HFF-Myc (cell line): ENCODE results near the gene NUP205.
A peak's percentile ranks its signal among the peaks of the same experiment; 100 is the strongest.
"Not testable (repeated sequence)": the region's sequence is repeated elsewhere in the genome, so short reads cannot be mapped to it uniquely, and the experiment has no call there.

Experiments
- DNase-seq: peaks from one replicate; pipeline ENCODE4 v3.0.0-alpha.2; 2011; ENCODE audit warnings: low read depth; ENCODE audit errors: extremely low read depth
- H3K4me3 ChIP-seq: replicated peaks from 2 replicates; pipeline ENCODE4 v1.5.1; 2011; ENCODE audit warnings: low read depth, mild to moderate bottlenecking, control low read depth, low read length
- TF ChIP-seq, protein P1 (sequence below): IDR thresholded peaks from 2 replicates; pipeline ENCODE4 v1.5.1; 2012; ENCODE audit warnings: mild to moderate bottlenecking, low read depth, low read length, control low read depth; ENCODE audit errors: missing control alignments

NUP205 gene

DNA sequence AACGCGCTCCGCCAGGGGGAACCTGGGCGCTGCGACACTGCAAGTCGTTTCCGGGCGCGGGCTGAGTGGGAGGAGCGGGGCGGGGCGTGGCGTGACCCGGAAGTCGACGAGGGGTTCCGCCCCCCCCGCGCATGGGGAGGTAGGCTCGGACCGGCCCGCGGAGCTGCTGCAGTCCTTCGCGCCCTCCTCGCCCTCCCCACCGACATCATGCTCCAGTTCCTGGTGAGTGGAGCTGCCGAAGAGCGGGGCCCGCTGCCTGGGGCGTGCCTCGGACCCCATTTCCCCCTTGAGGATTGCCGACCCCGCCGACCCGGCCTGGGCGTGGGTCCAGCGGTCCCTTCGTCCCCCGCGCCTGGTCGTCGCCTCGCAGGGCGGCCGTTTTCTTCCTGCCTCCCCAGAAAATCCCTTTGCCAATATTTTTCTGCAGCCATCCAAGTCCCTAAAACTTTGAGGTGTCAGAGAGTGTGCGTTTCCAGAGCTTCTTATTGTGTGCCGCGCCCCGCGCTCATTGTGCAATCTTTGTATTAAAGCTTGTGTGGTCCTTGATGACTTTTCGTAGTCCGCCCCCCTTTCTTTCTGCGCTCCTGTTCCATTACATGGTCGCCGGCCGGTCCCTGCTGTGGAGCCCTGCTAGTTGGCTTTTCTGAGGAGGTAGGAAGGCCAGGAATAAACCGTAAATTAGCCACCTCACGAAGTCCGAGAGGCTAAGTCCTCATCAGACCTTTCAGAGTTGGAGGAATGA lies 104.8 kb downstream of the NUP205 start, which contains the start of gene STMP1:
Gene STMP1, plus strand, starts transcription at position 142 of the 742 bp plus-strand sequence.
- peak; percentile 69 for DNase-seq
- H3K4me3 ChIP-seq = peak within 1 kb of the TSS; percentile 69
- TF ChIP-seq, protein P1, sequence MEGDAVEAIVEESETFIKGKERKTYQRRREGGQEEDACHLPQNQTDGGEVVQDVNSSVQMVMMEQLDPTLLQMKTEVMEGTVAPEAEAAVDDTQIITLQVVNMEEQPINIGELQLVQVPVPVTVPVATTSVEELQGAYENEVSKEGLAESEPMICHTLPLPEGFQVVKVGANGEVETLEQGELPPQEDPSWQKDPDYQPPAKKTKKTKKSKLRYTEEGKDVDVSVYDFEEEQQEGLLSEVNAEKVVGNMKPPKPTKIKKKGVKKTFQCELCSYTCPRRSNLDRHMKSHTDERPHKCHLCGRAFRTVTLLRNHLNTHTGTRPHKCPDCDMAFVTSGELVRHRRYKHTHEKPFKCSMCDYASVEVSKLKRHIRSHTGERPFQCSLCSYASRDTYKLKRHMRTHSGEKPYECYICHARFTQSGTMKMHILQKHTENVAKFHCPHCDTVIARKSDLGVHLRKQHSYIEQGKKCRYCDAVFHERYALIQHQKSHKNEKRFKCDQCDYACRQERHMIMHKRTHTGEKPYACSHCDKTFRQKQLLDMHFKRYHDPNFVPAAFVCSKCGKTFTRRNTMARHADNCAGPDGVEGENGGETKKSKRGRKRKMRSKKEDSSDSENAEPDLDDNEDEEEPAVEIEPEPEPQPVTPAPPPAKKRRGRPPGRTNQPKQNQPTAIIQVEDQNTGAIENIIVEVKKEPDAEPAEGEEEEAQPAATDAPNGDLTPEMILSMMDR = peak; percentile 49

DNA sequence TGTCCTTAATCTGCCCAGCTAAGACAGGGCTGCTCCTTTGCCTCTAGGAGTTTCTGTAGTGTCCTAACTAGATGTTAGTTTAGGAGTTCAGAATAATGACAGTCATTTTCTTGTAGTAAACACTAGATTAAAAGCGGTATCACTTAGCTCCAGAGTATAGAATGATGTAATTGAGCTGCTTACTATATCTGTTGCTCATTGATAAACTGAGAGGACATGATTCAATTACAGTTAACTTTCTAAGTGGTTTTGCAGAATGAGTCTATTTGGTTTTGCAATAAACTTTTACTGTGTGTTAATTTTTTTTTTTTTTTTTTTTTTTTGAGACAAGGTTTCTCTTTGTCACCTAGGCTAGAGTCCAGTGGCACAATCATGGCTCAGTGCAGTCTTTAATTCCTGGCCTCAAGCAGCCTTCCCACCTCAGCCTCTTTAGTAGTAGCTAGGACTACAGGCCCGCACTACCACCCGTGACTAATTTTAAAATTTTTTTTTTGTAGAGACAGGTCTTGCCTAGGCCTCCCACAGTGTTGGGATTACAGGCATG lies 106.4 kb downstream of the NUP205 start:
- TF ChIP-seq, protein P1 = no peak
- peak overlapping the region; percentile 69 for H3K4me3 ChIP-seq

DNA sequence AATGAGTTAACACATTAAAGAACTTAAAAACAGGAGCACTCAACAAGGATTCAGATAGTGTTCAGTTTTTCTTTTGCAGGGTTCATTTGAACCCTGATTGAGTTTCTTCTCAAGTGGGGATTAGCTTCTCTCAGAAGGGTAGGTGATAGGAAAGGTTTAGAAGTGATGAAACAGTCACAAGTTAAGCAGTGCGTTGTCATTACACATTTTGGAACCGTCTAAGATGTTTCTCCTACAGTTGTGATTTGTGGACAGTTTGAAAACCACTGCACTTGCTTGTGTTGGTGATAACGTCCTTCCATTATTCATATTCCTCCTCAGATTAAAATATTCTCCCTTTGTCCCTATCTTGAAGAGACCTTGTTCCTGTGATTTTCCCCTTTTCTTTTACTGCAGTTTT lies 107.3 kb downstream of the NUP205 start:
- TF ChIP-seq, protein P1 = no peak
- DNase-seq = no peak
- no peak overlapping the region for H3K4me3 ChIP-seq

More for the DNA sequence above, 106.4 kb downstream of the NUP205 start:
- DNase-seq = no peak

DNA sequence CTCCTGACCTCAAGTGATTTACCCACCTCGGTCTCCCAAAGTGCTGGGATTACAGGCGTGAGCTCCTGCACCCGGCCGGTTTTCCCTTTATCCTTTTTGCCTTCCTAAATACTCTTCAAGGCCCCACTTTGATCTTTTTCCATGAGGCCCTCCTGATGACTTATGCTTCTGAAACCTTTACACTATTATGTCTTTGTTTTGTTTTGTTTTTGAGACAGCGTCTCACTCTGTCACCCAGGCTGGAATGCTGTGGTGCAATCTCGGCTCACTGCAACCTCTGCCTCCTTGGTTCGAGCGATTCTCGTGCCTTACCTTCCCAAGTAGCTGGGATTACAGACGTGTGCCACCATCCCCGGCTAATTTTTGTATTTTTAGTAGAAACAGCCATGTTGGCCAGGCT lies 108.4 kb downstream of the NUP205 start:
- TF ChIP-seq, protein P1 = no peak
- DNase-seq = no peak
- no peak overlapping the region for H3K4me3 ChIP-seq

DNA sequence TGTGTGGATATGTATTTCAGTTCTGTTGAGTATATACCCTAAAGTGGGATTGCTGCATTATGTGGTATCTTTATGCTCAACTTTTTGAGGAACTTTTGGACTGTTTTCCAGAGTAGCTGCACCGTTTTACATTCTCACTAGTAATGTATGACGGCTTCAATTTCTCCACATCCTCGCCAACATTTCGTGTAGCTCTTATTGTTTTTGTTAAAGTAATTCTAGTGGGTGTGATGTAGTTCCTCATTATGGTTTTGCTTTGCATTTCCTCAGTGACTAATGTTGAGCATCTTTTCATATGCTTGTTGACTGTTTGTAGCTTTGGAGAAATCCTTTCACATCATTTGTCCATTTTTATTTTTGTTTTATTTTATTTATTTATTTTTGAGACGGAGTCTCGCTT lies 109.1 kb downstream of the NUP205 start:
- no peak for DNase-seq
- no peak overlapping the region for H3K4me3 ChIP-seq
- TF ChIP-seq, protein P1 = no peak

DNA sequence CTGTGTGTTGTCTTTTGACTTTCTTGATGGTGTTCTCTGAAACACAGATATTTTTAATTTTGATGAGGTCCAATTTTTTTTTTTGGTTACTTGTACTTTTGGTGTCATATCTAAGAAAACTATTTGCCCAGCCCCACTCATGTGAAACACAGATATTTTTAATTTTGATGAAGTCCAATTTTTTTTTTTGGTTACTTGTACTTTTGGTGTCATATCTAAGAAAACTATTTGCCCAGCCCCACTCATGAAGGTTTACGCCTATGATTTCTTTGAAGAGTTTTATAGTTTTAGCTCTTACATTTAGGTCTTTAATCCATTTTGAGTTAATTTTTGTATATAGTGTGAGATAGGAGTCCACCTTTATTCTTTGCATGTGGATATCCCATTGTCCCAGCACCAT lies 109.9 kb downstream of the NUP205 start:
- DNase-seq, H3K4me3 ChIP-seq: not testable (repeated sequence)

DNA sequence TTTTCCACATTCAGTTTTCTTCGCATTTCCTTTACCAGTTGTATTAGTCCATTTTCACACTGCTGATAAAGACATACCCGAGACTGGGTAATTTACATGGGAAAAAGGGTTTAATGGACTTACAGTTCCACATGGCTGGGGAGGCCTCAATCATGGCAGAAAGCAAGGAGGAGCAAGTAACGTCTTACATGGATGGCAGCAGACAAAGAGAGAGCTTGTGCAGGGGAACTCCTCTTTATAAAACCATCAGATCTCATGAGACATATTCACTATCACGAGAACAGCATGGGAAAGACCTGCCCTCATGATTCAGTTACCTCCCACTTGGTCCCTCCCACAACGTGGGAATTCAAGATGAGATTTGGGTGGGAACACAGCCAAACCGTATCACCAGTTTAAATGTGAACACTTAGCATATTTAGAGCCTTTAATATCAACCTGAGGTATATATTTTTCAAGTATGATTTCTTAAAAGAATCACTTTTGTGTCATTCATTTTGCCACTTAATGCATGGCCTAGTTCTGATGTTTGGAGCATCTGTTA lies 111.2 kb downstream of the NUP205 start:
- not testable (repeated sequence) for H3K4me3 ChIP-seq, DNase-seq
